Natural killer cell (primary cell): ENCODE measurements around the gene LRRC31. TPM values are rescaled to one million over a fixed set of nuclear protein-coding genes. Genes with fewer than 3 reads are reported as not detected.

ENCODE experiments used
- ATAC-seq, 3 donors: fragments of 150-1000 bp in 2 of 3; fragments of 200-7000 bp in 1 of 3; cut with Tn5 transposase; 1 replicate in 1 of 3; 2 replicates in 2 of 3; pipeline ENCODE4 v1.10.0; 2021; ENCODE audit warnings: mild to moderate bottlenecking in 2 of 3, moderate library complexity in 2 of 3
- DNase-seq, 2 donors: peaks; one replicate each; pipeline versions ENCODE4 v3.0.0 to v3.0.0-alpha.2; 2013 to 2021; ENCODE audit warnings: mixed read lengths in 1 of 2
- H3K27ac ChIP-seq: one replicate; pipeline ENCODE4 v1.5.1; 2013; ENCODE audit warnings: mild to moderate bottlenecking, low read length
- H3K27me3 ChIP-seq: one replicate; pipeline ENCODE4 v1.6.1; 2013; ENCODE audit warnings: low read length; ENCODE audit not compliant: control insufficient read depth, insufficient read depth
- H3K36me3 ChIP-seq: one replicate; pipeline ENCODE4 v1.6.1; 2013; ENCODE audit warnings: low read length; ENCODE audit not compliant: control insufficient read depth, insufficient read depth
- H3K4me1 ChIP-seq: one replicate; pipeline ENCODE4 v1.6.1; 2013; ENCODE audit warnings: low read length; ENCODE audit not compliant: control insufficient read depth, insufficient read depth
- H3K4me3 ChIP-seq: one replicate; pipeline ENCODE4 v1.5.1; 2013; ENCODE audit warnings: low read length
- H3K9me3 ChIP-seq: one replicate; pipeline ENCODE4 v1.6.1; 2013; ENCODE audit warnings: low read length; ENCODE audit not compliant: control insufficient read depth, insufficient read depth
- H3K27ac Mint-ChIP-seq, 2 donors: one replicate each; pipeline ENCODE4 v1.8.0; 2022; ENCODE audit warnings: mild to moderate bottlenecking in 2 of 2, mixed read lengths in 2 of 2, moderate library complexity in 1 of 2
- H3K27me3 Mint-ChIP-seq, 2 donors: one replicate each; pipeline ENCODE4 v1.8.0; 2022; ENCODE audit warnings: low read depth in 2 of 2, mixed read lengths in 2 of 2
- H3K36me3 Mint-ChIP-seq: one replicate; pipeline ENCODE4 v1.8.0; 2022; ENCODE audit warnings: mixed read lengths
- H3K4me1 Mint-ChIP-seq, 2 donors: one replicate each; pipeline ENCODE4 v1.8.0; 2022; ENCODE audit warnings: mixed read lengths in 2 of 2
- H3K4me3 Mint-ChIP-seq: one replicate; pipeline ENCODE4 v1.8.0; 2022; ENCODE audit warnings: mild to moderate bottlenecking, moderate library complexity, mixed read lengths
- H3K9me3 Mint-ChIP-seq, 2 donors: one replicate each; pipeline ENCODE4 v1.8.0; 2022; ENCODE audit warnings: mixed read lengths in 2 of 2
- WGBS: methylation state at CpG from one replicate; pipeline ENCODE4 v1.1.7; 2013; ENCODE audit warnings: missing lambda C conversion rate; ENCODE audit not compliant: insufficient coverage; 5-methylcytosine and 5-hydroxymethylcytosine counted together
- intact Hi-C: fragments of 100-400 bp; cut with micrococcal nuclease; formaldehyde crosslinking; loops from one replicate; pipeline ENCODE4 v1.14.2; 2022
- total RNA-seq, 4 donors: library from RNA; stranded (reverse); fragments of 120-200 nt in 1 of 4; gene quantifications; one replicate each; pipeline versions ENCODE4 v1.2.3 to v1.2.4, GENCODE V29; 2013 to 2022
- TF ChIP-seq, protein P1 (sequence below): fragments of 200-600 bp; IDR thresholded peaks from one replicate; pipeline ENCODE4 v1.8.0; 2022; ENCODE audit warnings: antibody characterized with exemption

The LRRC31 gene
- total RNA-seq, 3 donors from 2014 or later (not counting 1 experiment from before 2014, with no cell fraction given) = not detected

DNA sequence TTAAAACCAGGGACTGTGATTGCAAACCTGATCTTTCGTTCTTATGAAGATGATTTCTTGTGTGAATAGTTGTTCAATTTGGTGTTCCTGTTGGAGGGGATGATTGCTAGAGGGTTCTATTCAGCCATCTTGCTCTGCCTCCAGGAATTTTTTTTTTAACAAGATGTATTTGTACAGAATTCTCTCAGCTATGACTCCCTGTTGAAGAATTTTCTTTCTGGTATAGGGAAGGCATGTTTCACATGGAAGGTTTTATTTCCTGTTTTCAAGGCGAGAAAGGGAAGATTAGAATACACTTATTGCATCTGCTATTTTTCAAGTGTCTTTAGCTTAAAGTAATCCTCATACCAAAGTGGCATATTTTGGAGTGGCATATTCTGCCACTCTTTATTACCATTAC lies 51.4 kb downstream of the LRRC31 start:
- intact Hi-C loops = no loop called here
- no peaks in the 10 kb centered on the region for H3K27me3 ChIP-seq
- no peaks in the 10 kb centered on the region for H3K9me3 ChIP-seq
- Mint-ChIP-seq H3K36me3 (peaks cover 13% of the 10 kb centered on the region), H3K27ac (no peak overlapping the region), H3K9me3 (peaks cover 0 to 3% of the 10 kb centered on the region in 2 donors), H3K27me3 (peaks cover 34 to 49% of the 10 kb centered on the region in 2 donors), H3K4me3 (no peak overlapping the region), H3K4me1 (peaks cover 12% of the 10 kb centered on the region in 2 donors)
- ATAC-seq (no peak), DNase-seq (no peak)
- WGBS = no CpG with 5 or more reads among the region's 2 CpGs
- peaks cover 12% of the 10 kb centered on the region for H3K4me1 ChIP-seq
- TF ChIP-seq, protein P1, sequence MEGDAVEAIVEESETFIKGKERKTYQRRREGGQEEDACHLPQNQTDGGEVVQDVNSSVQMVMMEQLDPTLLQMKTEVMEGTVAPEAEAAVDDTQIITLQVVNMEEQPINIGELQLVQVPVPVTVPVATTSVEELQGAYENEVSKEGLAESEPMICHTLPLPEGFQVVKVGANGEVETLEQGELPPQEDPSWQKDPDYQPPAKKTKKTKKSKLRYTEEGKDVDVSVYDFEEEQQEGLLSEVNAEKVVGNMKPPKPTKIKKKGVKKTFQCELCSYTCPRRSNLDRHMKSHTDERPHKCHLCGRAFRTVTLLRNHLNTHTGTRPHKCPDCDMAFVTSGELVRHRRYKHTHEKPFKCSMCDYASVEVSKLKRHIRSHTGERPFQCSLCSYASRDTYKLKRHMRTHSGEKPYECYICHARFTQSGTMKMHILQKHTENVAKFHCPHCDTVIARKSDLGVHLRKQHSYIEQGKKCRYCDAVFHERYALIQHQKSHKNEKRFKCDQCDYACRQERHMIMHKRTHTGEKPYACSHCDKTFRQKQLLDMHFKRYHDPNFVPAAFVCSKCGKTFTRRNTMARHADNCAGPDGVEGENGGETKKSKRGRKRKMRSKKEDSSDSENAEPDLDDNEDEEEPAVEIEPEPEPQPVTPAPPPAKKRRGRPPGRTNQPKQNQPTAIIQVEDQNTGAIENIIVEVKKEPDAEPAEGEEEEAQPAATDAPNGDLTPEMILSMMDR = no peak
- no peak overlapping the region for H3K4me3 ChIP-seq
- H3K36me3 ChIP-seq = no peaks in the 10 kb centered on the region
- no peak overlapping the region for H3K27ac ChIP-seq

GRCh38 chr3:169815590-169816150 lies 54.1 kb downstream of the LRRC31 start:
- no peaks in the 10 kb centered on the region for H3K9me3 ChIP-seq
- ATAC-seq (no peak), DNase-seq (no peak)
- intact Hi-C loops = no loop called here
- Mint-ChIP-seq H3K4me1 (peaks cover 23 to 30% of the 10 kb centered on the region in 2 donors), H3K9me3 (peaks cover 0 to 3% of the 10 kb centered on the region in 2 donors), H3K27me3 (peaks cover 26 to 39% of the 10 kb centered on the region in 2 donors), H3K27ac (no peak overlapping the region), H3K4me3 (peak overlapping the region; percentile 30), H3K36me3 (peaks cover 13% of the 10 kb centered on the region)
- no peaks in the 10 kb centered on the region for H3K36me3 ChIP-seq
- H3K27ac ChIP-seq = no peak overlapping the region
- 100% methylated on average over 2 of the region's 4 CpGs for WGBS
- H3K27me3 ChIP-seq = no peaks in the 10 kb centered on the region
- TF ChIP-seq, protein P1 = no peak
- H3K4me1 ChIP-seq = peaks cover 27% of the 10 kb centered on the region
- H3K4me3 ChIP-seq = no peak overlapping the region

- 53% methylated on average over 27 of the region's 27 CpGs for WGBS
Measured at GRCh38 chr3:169813757-169814517, 55.8 kb downstream of the LRRC31 start.

More at GRCh38 chr3:169813757-169814517, 55.8 kb downstream of the LRRC31 start:
- peak overlapping the region; percentile 97 for H3K4me3 Mint-ChIP-seq
- Histone ChIP-seq H3K4me1 (peaks cover 27% of the 10 kb centered on the region), H3K9me3 (no peaks in the 10 kb centered on the region), H3K4me3 (peak overlapping the region; percentile 49), H3K27me3 (no peaks in the 10 kb centered on the region), H3K27ac (peak overlapping the region; percentile 63), H3K36me3 (no peaks in the 10 kb centered on the region)
- peak overlapping the region; percentile 76 to 80 for H3K27ac Mint-ChIP-seq
- ATAC-seq (peak; percentile 83 to 89 (median 88)), DNase-seq (peak; percentile 45 to 88)
- TF ChIP-seq, protein P1 = peak; percentile 54
- H3K4me1 Mint-ChIP-seq = peaks cover 23 to 30% of the 10 kb centered on the region in 2 donors
- H3K27me3 Mint-ChIP-seq = peaks cover 26 to 29% of the 10 kb centered on the region in 2 donors
- peaks cover 13% of the 10 kb centered on the region for H3K36me3 Mint-ChIP-seq
- H3K9me3 Mint-ChIP-seq = peaks cover 0 to 3% of the 10 kb centered on the region in 2 donors
- intact Hi-C loops = loop anchor here (5.0 kb wide), 1 partner anchor 42 kb away; the partner anchor contains the start of gene MYNN
